ENCODE data around the gene SIAH1.
"Not testable (repeated sequence)": the region's sequence is repeated elsewhere in the genome, so short reads cannot be mapped to it uniquely, and the experiment has no call there.

SIAH1 gene

GRCh38 chr16:48408688-48409087 lies 23.5 kb upstream of the SIAH1 start:
- 93% methylated on average over 5 of the region's 7 CpGs for WGBS (ENCODE audit: insufficient coverage)
- Histone ChIP-seq H3K27ac (ENCODE audit: insufficient read depth in 1 of 2, low read depth in 1 of 2, low read length in 2 of 2, poor library complexity in 1 of 2, severe bottlenecking in 2 of 2) (no peak overlapping the region), H3K4me1 (ENCODE audit: control extremely low read depth in 1 of 4, control insufficient read depth in 4 of 4, insufficient read depth in 4 of 4, low read length in 3 of 4) (peaks cover 0 to 12% (median 2%) of the 10 kb centered on the region in 4 experiments), H3K27me3 (replicated peaks in 2 of 5; ENCODE audit: control insufficient read depth in 4 of 5, insufficient read depth in 5 of 5, low read length in 4 of 5) (no peaks in the 10 kb centered on the region), H3K9me3 (ENCODE audit: control extremely low read depth in 1 of 5, control insufficient read depth in 4 of 5, insufficient read depth in 2 of 5, low read depth in 1 of 5, low read length in 4 of 5) (no peaks in the 10 kb centered on the region), H3K4me3 (ENCODE audit: control insufficient read depth in 1 of 7, extremely low read depth in 1 of 7, insufficient read depth in 4 of 7, low read depth in 2 of 7, low read length in 6 of 7) (no peak overlapping the region), H3K36me3 (ENCODE audit: control insufficient read depth in 4 of 4, insufficient read depth in 4 of 4, low read length in 3 of 4) (no peaks in the 10 kb centered on the region)
- ChIA-PET POLR2A (no interaction called here), CTCF (interaction anchor here (1.0 kb wide), 1 partner anchor 24 kb away, joined by 3 read pairs; no protein-coding TSS in a partner anchor)
- peak in 2 of 3 donors; percentile 51 to 54 for DNase-seq

DNA sequence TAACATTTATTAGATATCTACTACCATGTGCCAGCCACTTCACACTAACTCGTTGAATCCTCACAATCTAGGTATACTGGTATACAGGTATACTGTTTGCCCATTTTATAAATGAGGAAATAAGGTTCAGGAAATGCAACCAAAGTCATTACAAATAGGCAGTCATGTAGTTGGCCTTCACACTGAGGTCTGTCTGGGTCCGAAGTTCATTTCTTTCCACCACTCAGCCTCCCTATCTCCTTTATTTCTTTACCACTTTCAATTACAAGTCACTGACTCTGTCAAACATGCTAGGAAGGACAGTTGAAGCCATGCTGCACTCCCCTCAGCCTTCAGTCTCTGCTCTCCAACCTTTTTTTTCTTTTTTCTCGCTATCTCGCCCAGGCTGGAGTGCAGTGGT lies 20.7 kb upstream of the SIAH1 start:
- ChIA-PET POLR2A (no interaction called here), CTCF (no interaction called here)
- Histone ChIP-seq H3K9me3 (ENCODE audit: control extremely low read depth in 1 of 5, control insufficient read depth in 4 of 5, insufficient read depth in 2 of 5, low read depth in 1 of 5, low read length in 4 of 5) (no peaks in the 10 kb centered on the region), H3K27ac (ENCODE audit: insufficient read depth in 1 of 2, low read depth in 1 of 2, low read length in 2 of 2, poor library complexity in 1 of 2, severe bottlenecking in 2 of 2) (no peak overlapping the region), H3K27me3 (replicated peaks in 2 of 5; ENCODE audit: control insufficient read depth in 4 of 5, insufficient read depth in 5 of 5, low read length in 4 of 5) (no peaks in the 10 kb centered on the region), H3K4me3 (ENCODE audit: control insufficient read depth in 1 of 7, extremely low read depth in 1 of 7, insufficient read depth in 4 of 7, low read depth in 2 of 7, low read length in 6 of 7) (no peak overlapping the region), H3K36me3 (ENCODE audit: control insufficient read depth in 4 of 4, insufficient read depth in 4 of 4, low read length in 3 of 4) (no peaks in the 10 kb centered on the region), H3K4me1 (ENCODE audit: control extremely low read depth in 1 of 4, control insufficient read depth in 4 of 4, insufficient read depth in 4 of 4, low read length in 3 of 4) (peaks cover 0 to 12% (median 2%) of the 10 kb centered on the region in 4 experiments)
- WGBS (ENCODE audit: insufficient coverage), result 100% methylated on average over 3 of the region's 4 CpGs
- no peak for DNase-seq

GRCh38 chr16:48405153-48405552 lies 19.9 kb upstream of the SIAH1 start:
- ChIA-PET CTCF (no interaction called here), POLR2A (no interaction called here)
- Histone ChIP-seq H3K4me1 (ENCODE audit: control extremely low read depth in 1 of 4, control insufficient read depth in 4 of 4, insufficient read depth in 4 of 4, low read length in 3 of 4) (peaks cover 0 to 10% (median 2%) of the 10 kb centered on the region in 4 experiments), H3K9me3 (ENCODE audit: control extremely low read depth in 1 of 5, control insufficient read depth in 4 of 5, insufficient read depth in 2 of 5, low read depth in 1 of 5, low read length in 4 of 5) (no peaks in the 10 kb centered on the region), H3K4me3 (ENCODE audit: control insufficient read depth in 1 of 7, extremely low read depth in 1 of 7, insufficient read depth in 4 of 7, low read depth in 2 of 7, low read length in 6 of 7) (no peak overlapping the region), H3K27me3 (replicated peaks in 2 of 5; ENCODE audit: control insufficient read depth in 4 of 5, insufficient read depth in 5 of 5, low read length in 4 of 5) (no peaks in the 10 kb centered on the region), H3K36me3 (ENCODE audit: control insufficient read depth in 4 of 4, insufficient read depth in 4 of 4, low read length in 3 of 4) (no peaks in the 10 kb centered on the region), H3K27ac (ENCODE audit: insufficient read depth in 1 of 2, low read depth in 1 of 2, low read length in 2 of 2, poor library complexity in 1 of 2, severe bottlenecking in 2 of 2) (no peak overlapping the region)
- WGBS (ENCODE audit: insufficient coverage), result 100% methylated on average over 1 of the region's 1 CpG
- no peak for DNase-seq

- POLR2A ChIA-PET; H3K36me3 ChIP-seq (ENCODE audit: control insufficient read depth in 4 of 4, insufficient read depth in 4 of 4, low read length in 3 of 4); H3K4me1 ChIP-seq (ENCODE audit: control extremely low read depth in 1 of 4, control insufficient read depth in 4 of 4, insufficient read depth in 4 of 4, low read length in 3 of 4); H3K9me3 ChIP-seq (ENCODE audit: control extremely low read depth in 1 of 5, control insufficient read depth in 4 of 5, insufficient read depth in 2 of 5, low read depth in 1 of 5, low read length in 4 of 5); H3K27ac ChIP-seq (ENCODE audit: insufficient read depth in 1 of 2, low read depth in 1 of 2, low read length in 2 of 2, poor library complexity in 1 of 2, severe bottlenecking in 2 of 2); CTCF ChIA-PET; DNase-seq; H3K4me3 ChIP-seq (ENCODE audit: control insufficient read depth in 1 of 7, extremely low read depth in 1 of 7, insufficient read depth in 4 of 7, low read depth in 2 of 7, low read length in 6 of 7); H3K27me3 ChIP-seq (replicated peaks in 2 of 5; ENCODE audit: control insufficient read depth in 4 of 5, insufficient read depth in 5 of 5, low read length in 4 of 5): not testable (repeated sequence)
- 94% methylated on average over 6 of the region's 8 CpGs for WGBS (ENCODE audit: insufficient coverage)
Observed at GRCh38 chr16:48402547-48402946, 17.3 kb upstream of the SIAH1 start.

GRCh38 chr16:48395375-48395774 lies 10.2 kb upstream of the SIAH1 start:
- POLR2A ChIA-PET, result no interaction called here

DNA sequence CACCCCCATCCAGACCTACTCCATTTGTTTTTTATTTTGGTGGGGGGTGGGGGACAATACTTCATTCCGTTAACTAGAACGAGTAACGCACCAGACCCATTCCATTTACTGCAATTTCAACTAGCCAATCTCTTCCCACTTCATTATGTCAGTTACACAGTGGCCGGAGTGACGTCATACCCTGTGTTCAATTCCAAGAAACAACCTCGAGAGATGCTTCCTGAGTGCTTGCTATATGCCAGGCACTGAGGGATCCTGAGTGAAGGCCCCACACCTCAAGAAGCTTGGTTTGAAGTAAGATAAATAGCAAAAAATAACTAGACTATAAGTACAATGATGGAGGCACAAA lies 9.1 kb upstream of the SIAH1 start:
- CTCF ChIA-PET, result no interaction called here

More at GRCh38 chr16:48395375-48395774, 10.2 kb upstream of the SIAH1 start:
- Histone ChIP-seq H3K9me3 (ENCODE audit: control extremely low read depth in 1 of 5, control insufficient read depth in 4 of 5, insufficient read depth in 2 of 5, low read depth in 1 of 5, low read length in 4 of 5) (no peaks in the 10 kb centered on the region), H3K27me3 (replicated peaks in 2 of 5; ENCODE audit: control insufficient read depth in 4 of 5, insufficient read depth in 5 of 5, low read length in 4 of 5) (no peaks in the 10 kb centered on the region), H3K27ac (ENCODE audit: insufficient read depth in 1 of 2, low read depth in 1 of 2, low read length in 2 of 2, poor library complexity in 1 of 2, severe bottlenecking in 2 of 2) (no peak overlapping the region), H3K36me3 (ENCODE audit: control insufficient read depth in 4 of 4, insufficient read depth in 4 of 4, low read length in 3 of 4) (no peaks in the 10 kb centered on the region), H3K4me3 (ENCODE audit: control insufficient read depth in 1 of 7, extremely low read depth in 1 of 7, insufficient read depth in 4 of 7, low read depth in 2 of 7, low read length in 6 of 7) (no peak overlapping the region), H3K4me1 (ENCODE audit: control extremely low read depth in 1 of 4, control insufficient read depth in 4 of 4, insufficient read depth in 4 of 4, low read length in 3 of 4) (peaks cover 0 to 11% (median 0%) of the 10 kb centered on the region in 4 experiments)
- 100% methylated on average over 1 of the region's 3 CpGs for WGBS (ENCODE audit: insufficient coverage)
- CTCF ChIA-PET, result no interaction called here
- DNase-seq, result no peak

DNA sequence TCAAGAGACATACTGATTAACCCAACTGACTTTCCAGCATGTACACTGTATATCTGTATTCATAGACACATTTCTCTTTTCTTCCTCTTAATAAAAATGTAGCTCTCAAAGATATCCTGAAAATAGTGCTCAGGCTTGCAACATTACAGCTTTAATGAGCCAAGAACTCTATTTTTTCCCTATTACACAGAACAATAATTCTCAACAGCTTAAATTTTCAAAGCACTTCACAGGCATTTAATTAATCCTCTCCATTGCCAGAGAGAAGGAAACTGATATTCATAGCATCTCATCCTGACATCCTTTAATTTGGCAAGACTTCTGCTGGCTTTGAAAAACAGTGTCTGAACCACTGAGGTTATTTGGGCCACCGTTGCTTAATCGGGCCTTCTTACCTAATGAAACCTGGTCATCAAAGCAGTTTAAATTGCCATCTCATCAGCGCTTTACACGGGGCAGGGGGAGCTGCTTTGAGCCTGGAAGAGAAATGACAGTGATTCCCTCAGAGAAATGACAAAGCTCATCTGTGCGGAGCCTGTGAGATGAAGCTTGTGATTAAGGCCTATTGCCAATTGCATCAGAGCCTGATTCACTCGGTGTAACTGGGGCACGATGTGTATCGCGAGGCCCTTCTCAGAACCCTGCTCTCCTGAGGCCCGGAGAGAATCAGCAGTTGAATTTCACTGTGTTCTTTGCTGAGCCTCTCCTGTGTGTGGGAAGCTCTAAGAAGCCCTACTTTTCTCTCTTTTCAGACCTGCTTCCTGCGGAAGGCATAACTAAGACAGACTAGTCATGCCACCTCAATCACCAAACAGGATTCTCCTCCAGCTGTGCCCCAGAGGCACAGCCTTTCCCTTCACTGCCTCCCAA lies 8.5 kb upstream of the SIAH1 start:
- no peak for DNase-seq
- H3K4me3 ChIP-seq (ENCODE audit: control insufficient read depth in 1 of 7, extremely low read depth in 1 of 7, insufficient read depth in 4 of 7, low read depth in 2 of 7, low read length in 6 of 7), result no peak overlapping the region
- no peaks in the 10 kb centered on the region for H3K27me3 ChIP-seq (replicated peaks in 2 of 5; ENCODE audit: control insufficient read depth in 4 of 5, insufficient read depth in 5 of 5, low read length in 4 of 5)
- no peaks in the 10 kb centered on the region for H3K9me3 ChIP-seq (ENCODE audit: control extremely low read depth in 1 of 5, control insufficient read depth in 4 of 5, insufficient read depth in 2 of 5, low read depth in 1 of 5, low read length in 4 of 5)
- H3K36me3 ChIP-seq (ENCODE audit: control insufficient read depth in 4 of 4, insufficient read depth in 4 of 4, low read length in 3 of 4), result no peaks in the 10 kb centered on the region
- ChIA-PET CTCF (interaction anchor here (0.6 kb wide), 1 partner anchor 46 kb away, joined by 3 read pairs; no protein-coding TSS in a partner anchor), POLR2A (no interaction called here)
- WGBS (ENCODE audit: insufficient coverage), result 95% methylated on average over 11 of the region's 11 CpGs
- H3K27ac ChIP-seq (ENCODE audit: insufficient read depth in 1 of 2, low read depth in 1 of 2, low read length in 2 of 2, poor library complexity in 1 of 2, severe bottlenecking in 2 of 2), result no peak overlapping the region
- peaks cover 0 to 11% (median 0%) of the 10 kb centered on the region in 4 experiments for H3K4me1 ChIP-seq (ENCODE audit: control extremely low read depth in 1 of 4, control insufficient read depth in 4 of 4, insufficient read depth in 4 of 4, low read length in 3 of 4)

More for the DNA sequence above, 9.1 kb upstream of the SIAH1 start:
- peaks cover 0 to 11% (median 0%) of the 10 kb centered on the region in 4 experiments for H3K4me1 ChIP-seq (ENCODE audit: control extremely low read depth in 1 of 4, control insufficient read depth in 4 of 4, insufficient read depth in 4 of 4, low read length in 3 of 4)
- H3K9me3 ChIP-seq (ENCODE audit: control extremely low read depth in 1 of 5, control insufficient read depth in 4 of 5, insufficient read depth in 2 of 5, low read depth in 1 of 5, low read length in 4 of 5), result no peaks in the 10 kb centered on the region
- no peaks in the 10 kb centered on the region for H3K36me3 ChIP-seq (ENCODE audit: control insufficient read depth in 4 of 4, insufficient read depth in 4 of 4, low read length in 3 of 4)
- POLR2A ChIA-PET, result no interaction called here
- WGBS (ENCODE audit: insufficient coverage), result 70% methylated on average over 2 of the region's 6 CpGs
- H3K27ac ChIP-seq (ENCODE audit: insufficient read depth in 1 of 2, low read depth in 1 of 2, low read length in 2 of 2, poor library complexity in 1 of 2, severe bottlenecking in 2 of 2), result no peak overlapping the region
- no peak for DNase-seq
- no peaks in the 10 kb centered on the region for H3K27me3 ChIP-seq (replicated peaks in 2 of 5; ENCODE audit: control insufficient read depth in 4 of 5, insufficient read depth in 5 of 5, low read length in 4 of 5)
- no peak overlapping the region for H3K4me3 ChIP-seq (ENCODE audit: control insufficient read depth in 1 of 7, extremely low read depth in 1 of 7, insufficient read depth in 4 of 7, low read depth in 2 of 7, low read length in 6 of 7)
